HCT116 (cell line): ENCODE results near the gene PRSS27. TPM values are rescaled to one million over a fixed set of nuclear protein-coding genes. Genes with fewer than 3 reads are reported as not detected.

Experiments used
- ATAC-seq: fragments of 200-7000 bp; cut with Tn5 transposase; 2 replicates; pipeline ENCODE4 v1.9.1; 2020; ENCODE audit warnings: mild to moderate bottlenecking, moderate library complexity
- BruUV-seq: library from RNA; stranded (reverse); fragments of 400-500 nt; replicated peaks from 2 replicates; lab custom pipeline; 2021; lab: Mats Ljungman, UMichigan
- CTCF ChIA-PET: fragments of 300-600 bp; sonication (Branson Sonifier 250); formaldehyde crosslinking; loops from one replicate; lab custom pipeline; 2021; ENCODE audit warnings: antibody characterized with exemption; lab: Charles Lee
- POLR2A ChIA-PET: fragments of 300-600, 350-600 bp; sonication (Branson Sonifier 250); formaldehyde crosslinking; loops from one replicate; lab custom pipeline; 2021; ENCODE audit warnings: antibody characterized with exemption; lab: Charles Lee
- RAD21 ChIA-PET, 2 experiments: fragments of 300-600 bp; sonication (Branson Sonifier 250); formaldehyde crosslinking; loops; one replicate each; lab custom pipeline; 2023; ENCODE audit warnings: low total read pairs in 2 of 2; ENCODE audit not compliant: uncharacterized antibody in 2 of 2, unreplicated experiment in 2 of 2, low non-redundant PET in 1 of 2; lab: Charles Lee
- DNase-seq: peaks from one replicate; pipeline ENCODE4 v3.0.0-alpha.2; 2010; ENCODE audit warnings: low read depth, low spot score
- H2AFZ ChIP-seq: fragments of 200-600 bp; shearing (Covaris generic), sonication (generic); 2 replicates; pipeline ENCODE4 v1.6.1; 2017; ENCODE audit warnings: low read depth, mixed run types, mixed read lengths, antibody characterized with exemption, low read length; ENCODE audit not compliant: poor library complexity, severe bottlenecking
- H3K27ac ChIP-seq: 2 replicates; pipeline ENCODE4 v1.5.1; 2012; ENCODE audit warnings: low read depth, low read length
- H3K27me3 ChIP-seq: fragments of 200-600 bp; sonication (generic); 2 replicates; pipeline ENCODE4 v1.6.1; 2016; ENCODE audit warnings: mixed run types, low read length, mixed read lengths; ENCODE audit not compliant: insufficient read depth
- H3K36me3 ChIP-seq, 2 experiments: fragments of 200-500 bp in 1 of 2; fragments of 200-600 bp in 1 of 2; sonication (Bioruptor generic) in 1 of 2; sonication (generic) in 1 of 2; 2 replicates each; pipeline versions ENCODE4 v1.5.1 to v1.6.1; 2014 to 2016; ENCODE audit warnings: low read length in 2 of 2, inconsistent platforms in 1 of 2, mixed read lengths in 1 of 2, mixed run types in 1 of 2; ENCODE audit not compliant: insufficient read depth in 2 of 2, control insufficient read depth in 1 of 2
- H3K4me1 ChIP-seq, 2 experiments: fragments of 200-600 bp in 1 of 2; sonication (generic) in 1 of 2; 2 replicates each; pipeline versions ENCODE4 v1.5.1 to v1.6.1; 2012 to 2017; ENCODE audit warnings: low read length in 2 of 2, inconsistent platforms in 1 of 2, mild to moderate bottlenecking in 1 of 2, mixed read lengths in 1 of 2, mixed run types in 1 of 2, moderate library complexity in 1 of 2; ENCODE audit not compliant: insufficient read depth in 2 of 2, control insufficient read depth in 1 of 2
- H3K4me2 ChIP-seq: fragments of 200-600 bp; sonication (generic); 2 replicates; pipeline ENCODE4 v1.6.1; 2017; ENCODE audit warnings: mixed run types, low read length, mixed read lengths
- H3K4me3 ChIP-seq, 2 experiments: fragments of 200-600 bp in 1 of 2; sonication (generic) in 1 of 2; replicated peaks in 1 of 2; 2 replicates each; pipeline ENCODE4 v1.5.1; 2011 to 2016; ENCODE audit warnings: low read length in 2 of 2, control low read depth in 1 of 2, low read depth in 1 of 2, mild to moderate bottlenecking in 1 of 2, mixed read lengths in 1 of 2, mixed run types in 1 of 2
- H3K79me2 ChIP-seq: fragments of 200-600 bp; sonication (generic); 2 replicates; pipeline ENCODE4 v1.6.1; 2017; ENCODE audit warnings: mild to moderate bottlenecking, mixed run types, low read length, moderate library complexity, mixed read lengths; ENCODE audit not compliant: insufficient read depth
- H3K9ac ChIP-seq: fragments of 200-600 bp; sonication (generic); 2 replicates; pipeline ENCODE4 v1.6.1; 2016; ENCODE audit warnings: low read length, mixed read lengths
- H3K9me2 ChIP-seq: fragments of 200-600 bp; sonication (generic), shearing (Covaris generic); 2 replicates; pipeline ENCODE4 v1.6.1; 2017; ENCODE audit warnings: mixed run types, mild to moderate bottlenecking, moderate library complexity; ENCODE audit not compliant: insufficient read depth
- H3K9me3 ChIP-seq, 2 experiments: fragments of 200-500 bp in 1 of 2; fragments of 200-600 bp in 1 of 2; sonication (Bioruptor generic) in 1 of 2; sonication (generic) in 1 of 2; 2 replicates each; pipeline ENCODE4 v1.6.1; 2014 to 2017; ENCODE audit warnings: low read length in 2 of 2, mixed read lengths in 2 of 2, inconsistent platforms in 1 of 2, low read depth in 1 of 2, mild to moderate bottlenecking in 1 of 2, mixed run types in 1 of 2, moderate library complexity in 1 of 2; ENCODE audit not compliant: control insufficient read depth in 1 of 2, insufficient read depth in 1 of 2
- H4K20me1 ChIP-seq: fragments of 200-600 bp; sonication (generic), shearing (Covaris generic); 2 replicates; pipeline ENCODE4 v1.6.1; 2017; ENCODE audit warnings: mixed run types, mild to moderate bottlenecking, moderate library complexity; ENCODE audit not compliant: insufficient read depth
- ELF1 ChIP-seq: IDR thresholded peaks from 2 replicates; pipeline ENCODE4 v1.6.1; 2012; ENCODE audit warnings: low read depth, borderline replicate concordance
- EZH2 ChIP-seq: fragments of 200-600 bp; sonication (generic); IDR thresholded peaks from 2 replicates; pipeline ENCODE4 v1.6.1; 2017; ENCODE audit warnings: antibody characterized with exemption, mixed run types
- JUND ChIP-seq: IDR thresholded peaks from 2 replicates; pipeline ENCODE4 v1.6.1; 2012
- POLR2A ChIP-seq: IDR thresholded peaks from 2 replicates; pipeline ENCODE4 v1.7.0; 2011; ENCODE audit warnings: borderline replicate concordance; ENCODE audit not compliant: insufficient read depth, insufficient read length; ENCODE audit errors: extremely low read depth
- POLR2AphosphoS5 ChIP-seq: IDR thresholded peaks from 2 replicates; pipeline ENCODE4 v1.6.1; 2011; ENCODE audit warnings: mild to moderate bottlenecking, low read depth, low read length, moderate library complexity
- SP1 ChIP-seq: IDR thresholded peaks from 2 replicates; pipeline ENCODE4 v1.6.1; 2012; ENCODE audit warnings: low read depth
- TCF7L2 ChIP-seq: IDR thresholded peaks from 2 replicates; pipeline ENCODE4 v1.7.0; 2011; ENCODE audit warnings: borderline replicate concordance, inconsistent platforms; ENCODE audit not compliant: insufficient read depth, insufficient read length; ENCODE audit errors: extremely low read depth
- YY1 ChIP-seq: IDR thresholded peaks from 2 replicates; pipeline ENCODE4 v1.6.1; 2011; ENCODE audit warnings: low read length, low read depth, moderate library complexity, mild to moderate bottlenecking; ENCODE audit not compliant: insufficient replicate concordance; ENCODE audit errors: extremely low read depth
- ZFX ChIP-seq: fragments of 450-650 bp; IDR thresholded peaks from 2 replicates; pipeline ENCODE4 v1.6.1; 2017
- intact Hi-C: fragments of 100-400 bp; cut with micrococcal nuclease; formaldehyde crosslinking; loops from 2 replicates; pipeline ENCODE4 v1.10.0; 2022
- total RNA-seq: library from RNA; stranded (reverse); gene quantifications from one replicate; pipeline ENCODE4 v1.2.1, GENCODE V29; 2021; ENCODE audit not compliant: unreplicated experiment
- TF ChIP-seq, protein P1 (sequence below), 3 experiments: fragments of 200-600 bp in 1 of 3; sonication (generic) in 1 of 3; IDR thresholded peaks in 2 of 3; conservative IDR thresholded peaks in 1 of 3; 2 replicates each; pipeline ENCODE4 v1.5.1; 2012 to 2017; ENCODE audit warnings: low read depth in 2 of 3, low read length in 2 of 3, antibody characterized with exemption in 1 of 3, borderline replicate concordance in 1 of 3, control low read depth in 1 of 3, mild to moderate bottlenecking in 1 of 3, mixed read lengths in 1 of 3, mixed run types in 1 of 3, moderate library complexity in 1 of 3; ENCODE audit not compliant: insufficient read depth in 1 of 3
- TF ChIP-seq, protein P2 (sequence below): IDR thresholded peaks from 2 replicates; pipeline ENCODE4 v1.6.1; 2011; ENCODE audit warnings: mild to moderate bottlenecking, low read length, moderate library complexity; ENCODE audit not compliant: insufficient replicate concordance; ENCODE audit errors: extremely low read depth
- TF ChIP-seq, protein P3 (sequence below): IDR thresholded peaks from 2 replicates; pipeline ENCODE4 v1.6.1; 2012
- TF ChIP-seq, protein P4 (sequence below): IDR thresholded peaks from 2 replicates; pipeline ENCODE4 v1.6.1; 2012; ENCODE audit warnings: low read depth
- TF ChIP-seq, protein P5 (sequence below): IDR thresholded peaks from 2 replicates; pipeline ENCODE4 v1.6.1; 2012

PRSS27 gene
- total RNA-seq, 1 experiment from 2014 or later = 3.3 TPM

DNA sequence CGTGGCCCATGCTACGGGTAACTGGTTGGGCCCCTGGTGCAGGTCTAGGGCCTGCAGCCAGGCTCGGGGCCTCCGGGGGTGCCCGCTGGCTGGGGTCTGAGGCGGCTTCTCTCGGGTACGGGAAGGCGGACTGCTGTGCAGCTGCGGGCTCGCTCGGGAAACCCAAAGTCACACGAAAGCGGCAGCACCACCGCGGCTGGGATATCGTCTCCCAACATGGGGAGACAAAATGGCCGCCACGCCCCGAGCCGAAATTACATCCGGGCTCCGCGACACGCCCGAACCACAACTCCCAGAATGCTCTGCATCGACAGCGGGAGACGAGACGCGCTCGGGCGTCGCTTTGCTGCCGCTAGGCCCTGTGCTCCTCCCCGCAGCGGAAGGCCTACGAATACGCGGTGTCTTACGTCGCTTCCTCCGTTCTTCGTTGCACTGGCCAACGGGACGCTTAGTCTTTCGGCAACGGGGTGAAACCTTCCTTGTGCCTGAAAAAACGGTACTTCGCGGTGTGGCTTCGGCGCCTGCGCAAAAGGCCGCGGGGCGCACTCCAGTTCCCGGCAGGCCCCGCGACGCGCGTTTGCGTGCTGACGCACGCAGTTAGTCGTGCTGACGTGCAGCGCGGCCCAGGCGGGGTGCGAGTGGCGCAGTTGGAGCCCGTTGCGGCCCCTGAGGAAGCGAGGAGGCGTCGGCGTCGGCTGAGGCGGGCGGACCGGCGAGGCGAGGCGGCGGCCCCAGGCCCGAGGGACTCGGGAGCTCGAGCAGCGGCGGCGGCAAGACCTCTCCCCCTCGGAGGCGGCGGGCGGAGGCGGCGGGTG is 32.2 kb upstream of the PRSS27 start, which contains the start of gene SRRM2:
SRRM2 (plus strand) TSS at position 604 of the 815 bp plus-strand sequence. CDS start 3,727 bp downstream, outside the sequence.
- no peaks in the 10 kb centered on the region for H3K9me3 ChIP-seq
- no peaks in the 10 kb centered on the region for H3K9me2 ChIP-seq
- no peak within 1 kb of the TSS for H2AFZ ChIP-seq
- TF ChIP-seq ELF1 (no peak; the same call in 1 of the 2 replicates), ZFX (peak; percentile 98), TCF7L2 (peak; percentile 45), JUND (no peak), POLR2A (peak; percentile 45), EZH2 (no peak), YY1 (peak; percentile 96), SP1 (no peak; the same call in 1 of the 2 replicates), POLR2AphosphoS5 (peak; percentile 79)
- TF ChIP-seq, protein P1, sequence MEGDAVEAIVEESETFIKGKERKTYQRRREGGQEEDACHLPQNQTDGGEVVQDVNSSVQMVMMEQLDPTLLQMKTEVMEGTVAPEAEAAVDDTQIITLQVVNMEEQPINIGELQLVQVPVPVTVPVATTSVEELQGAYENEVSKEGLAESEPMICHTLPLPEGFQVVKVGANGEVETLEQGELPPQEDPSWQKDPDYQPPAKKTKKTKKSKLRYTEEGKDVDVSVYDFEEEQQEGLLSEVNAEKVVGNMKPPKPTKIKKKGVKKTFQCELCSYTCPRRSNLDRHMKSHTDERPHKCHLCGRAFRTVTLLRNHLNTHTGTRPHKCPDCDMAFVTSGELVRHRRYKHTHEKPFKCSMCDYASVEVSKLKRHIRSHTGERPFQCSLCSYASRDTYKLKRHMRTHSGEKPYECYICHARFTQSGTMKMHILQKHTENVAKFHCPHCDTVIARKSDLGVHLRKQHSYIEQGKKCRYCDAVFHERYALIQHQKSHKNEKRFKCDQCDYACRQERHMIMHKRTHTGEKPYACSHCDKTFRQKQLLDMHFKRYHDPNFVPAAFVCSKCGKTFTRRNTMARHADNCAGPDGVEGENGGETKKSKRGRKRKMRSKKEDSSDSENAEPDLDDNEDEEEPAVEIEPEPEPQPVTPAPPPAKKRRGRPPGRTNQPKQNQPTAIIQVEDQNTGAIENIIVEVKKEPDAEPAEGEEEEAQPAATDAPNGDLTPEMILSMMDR (IDR thresholded peaks at IDR 0.05 in 2 of 3, conservative IDR thresholded peaks at IDR 0.05 in 1 of 3; ENCODE audit: borderline replicate concordance in 1 of 3, insufficient read depth in 1 of 3, low read depth in 2 of 3, low read length in 2 of 3) = no peak
- TF ChIP-seq, protein P2, sequence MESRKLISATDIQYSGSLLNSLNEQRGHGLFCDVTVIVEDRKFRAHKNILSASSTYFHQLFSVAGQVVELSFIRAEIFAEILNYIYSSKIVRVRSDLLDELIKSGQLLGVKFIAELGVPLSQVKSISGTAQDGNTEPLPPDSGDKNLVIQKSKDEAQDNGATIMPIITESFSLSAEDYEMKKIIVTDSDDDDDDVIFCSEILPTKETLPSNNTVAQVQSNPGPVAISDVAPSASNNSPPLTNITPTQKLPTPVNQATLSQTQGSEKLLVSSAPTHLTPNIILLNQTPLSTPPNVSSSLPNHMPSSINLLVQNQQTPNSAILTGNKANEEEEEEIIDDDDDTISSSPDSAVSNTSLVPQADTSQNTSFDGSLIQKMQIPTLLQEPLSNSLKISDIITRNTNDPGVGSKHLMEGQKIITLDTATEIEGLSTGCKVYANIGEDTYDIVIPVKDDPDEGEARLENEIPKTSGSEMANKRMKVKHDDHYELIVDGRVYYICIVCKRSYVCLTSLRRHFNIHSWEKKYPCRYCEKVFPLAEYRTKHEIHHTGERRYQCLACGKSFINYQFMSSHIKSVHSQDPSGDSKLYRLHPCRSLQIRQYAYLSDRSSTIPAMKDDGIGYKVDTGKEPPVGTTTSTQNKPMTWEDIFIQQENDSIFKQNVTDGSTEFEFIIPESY = no peak
- TF ChIP-seq, protein P3, sequence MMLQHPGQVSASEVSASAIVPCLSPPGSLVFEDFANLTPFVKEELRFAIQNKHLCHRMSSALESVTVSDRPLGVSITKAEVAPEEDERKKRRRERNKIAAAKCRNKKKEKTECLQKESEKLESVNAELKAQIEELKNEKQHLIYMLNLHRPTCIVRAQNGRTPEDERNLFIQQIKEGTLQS = no peak
- TF ChIP-seq, protein P4, sequence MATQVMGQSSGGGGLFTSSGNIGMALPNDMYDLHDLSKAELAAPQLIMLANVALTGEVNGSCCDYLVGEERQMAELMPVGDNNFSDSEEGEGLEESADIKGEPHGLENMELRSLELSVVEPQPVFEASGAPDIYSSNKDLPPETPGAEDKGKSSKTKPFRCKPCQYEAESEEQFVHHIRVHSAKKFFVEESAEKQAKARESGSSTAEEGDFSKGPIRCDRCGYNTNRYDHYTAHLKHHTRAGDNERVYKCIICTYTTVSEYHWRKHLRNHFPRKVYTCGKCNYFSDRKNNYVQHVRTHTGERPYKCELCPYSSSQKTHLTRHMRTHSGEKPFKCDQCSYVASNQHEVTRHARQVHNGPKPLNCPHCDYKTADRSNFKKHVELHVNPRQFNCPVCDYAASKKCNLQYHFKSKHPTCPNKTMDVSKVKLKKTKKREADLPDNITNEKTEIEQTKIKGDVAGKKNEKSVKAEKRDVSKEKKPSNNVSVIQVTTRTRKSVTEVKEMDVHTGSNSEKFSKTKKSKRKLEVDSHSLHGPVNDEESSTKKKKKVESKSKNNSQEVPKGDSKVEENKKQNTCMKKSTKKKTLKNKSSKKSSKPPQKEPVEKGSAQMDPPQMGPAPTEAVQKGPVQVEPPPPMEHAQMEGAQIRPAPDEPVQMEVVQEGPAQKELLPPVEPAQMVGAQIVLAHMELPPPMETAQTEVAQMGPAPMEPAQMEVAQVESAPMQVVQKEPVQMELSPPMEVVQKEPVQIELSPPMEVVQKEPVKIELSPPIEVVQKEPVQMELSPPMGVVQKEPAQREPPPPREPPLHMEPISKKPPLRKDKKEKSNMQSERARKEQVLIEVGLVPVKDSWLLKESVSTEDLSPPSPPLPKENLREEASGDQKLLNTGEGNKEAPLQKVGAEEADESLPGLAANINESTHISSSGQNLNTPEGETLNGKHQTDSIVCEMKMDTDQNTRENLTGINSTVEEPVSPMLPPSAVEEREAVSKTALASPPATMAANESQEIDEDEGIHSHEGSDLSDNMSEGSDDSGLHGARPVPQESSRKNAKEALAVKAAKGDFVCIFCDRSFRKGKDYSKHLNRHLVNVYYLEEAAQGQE = no peak
- TF ChIP-seq, protein P5, sequence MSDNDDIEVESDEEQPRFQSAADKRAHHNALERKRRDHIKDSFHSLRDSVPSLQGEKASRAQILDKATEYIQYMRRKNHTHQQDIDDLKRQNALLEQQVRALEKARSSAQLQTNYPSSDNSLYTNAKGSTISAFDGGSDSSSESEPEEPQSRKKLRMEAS = peak; percentile 95
- peaks cover 11 to 30% of the 10 kb centered on the region in 2 experiments; a peak in 3 of 4 replicates for H3K36me3 ChIP-seq
- ATAC-seq (peak; percentile 88), DNase-seq (peak; percentile 93)
- H3K4me2 ChIP-seq = peak within 1 kb of the TSS; percentile 76
- peaks cover 61% of the 10 kb centered on the region for H3K79me2 ChIP-seq
- peaks cover 18 to 32% of the 10 kb centered on the region in 2 experiments for H3K4me1 ChIP-seq
- ChIA-PET CTCF (no interaction called here), POLR2A (interaction anchor here (0.7 to 2.1 kb wide), 10 partner anchors 11 to 257 kb away, joined by 3 to 7 read pairs (median 3); partner anchors contain the start of genes FLYWCH2 and KCTD5), RAD21 (interaction anchor here in 1 of 2 experiments (0.7 kb wide), 1 partner anchor 70 kb away, joined by 3 read pairs; no protein-coding TSS in a partner anchor)
- BruUV-seq = no TSS peak
- H3K4me3 ChIP-seq = peak within 1 kb of the TSS; percentile 92 to 96
- intact Hi-C loops = no loop called here
- peaks cover 28% of the 10 kb centered on the region; the same call in 1 of the 2 replicates for H4K20me1 ChIP-seq
- peak within 1 kb of the TSS; percentile 90 for H3K9ac ChIP-seq
- peak within 1 kb of the TSS; percentile 100 for H3K27ac ChIP-seq
- no peaks in the 10 kb centered on the region for H3K27me3 ChIP-seq
